ENCODE results near the gene GABRP.

DNA sequence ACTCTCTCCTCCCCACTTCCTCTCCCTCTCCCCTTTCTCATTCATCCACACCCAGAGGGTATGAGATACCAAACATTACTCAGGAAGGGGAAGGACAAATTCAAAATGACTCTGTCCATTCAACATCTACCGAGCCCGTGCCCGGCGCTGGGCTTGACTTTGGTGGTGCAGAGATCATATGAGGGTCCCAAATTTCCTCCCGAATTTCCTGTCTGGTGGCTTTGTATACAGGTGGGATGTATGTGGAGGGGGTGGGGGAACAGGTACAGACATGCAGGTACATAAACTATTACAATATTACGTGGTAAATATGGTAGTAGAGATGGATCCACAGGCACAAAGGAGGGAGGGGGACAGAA lies 21.8 kb upstream of the GABRP start:
- TF ChIP-seq CTCF (IDR thresholded peaks at IDR 0.05; ENCODE audit: low read depth, low read length, missing input control) (no peak), REST (IDR thresholded peaks at IDR 0.05) (no peak), RAD21 (IDR thresholded peaks at IDR 0.05) (no peak), JUND (IDR thresholded peaks at IDR 0.05) (no peak), YY1 (IDR thresholded peaks at IDR 0.05) (no peak), RXRA (IDR thresholded peaks at IDR 0.05) (no peak), ATF3 (IDR thresholded peaks at IDR 0.05) (no peak), TAF1 (conservative IDR thresholded peaks at IDR 0.05) (no peak), HNF4A (conservative IDR thresholded peaks at IDR 0.05) (no peak), EGR1 (IDR thresholded peaks at IDR 0.05; ENCODE audit: low read depth in 2 of 2) (no peak), GABPA (IDR thresholded peaks at IDR 0.05 in 1 of 2, conservative IDR thresholded peaks at IDR 0.05 in 1 of 2) (no peak)
